K562 (cell line): ENCODE data around the gene MEIS1. TPM values are rescaled to one million over a fixed set of nuclear protein-coding genes. Genes with fewer than 3 reads are reported as not detected.

Experiments
- ATAC-seq: fragments of 200-7000 bp; cut with Tn5 transposase; 3 replicates; pipeline ENCODE4 v1.9.1; 2020; ENCODE audit warnings: moderate library complexity
- BruUV-seq: library from RNA; stranded (reverse); fragments of 400-500 nt; replicated peaks from 2 replicates; lab custom pipeline; 2021; lab: Mats Ljungman, UMichigan
- CTCF ChIA-PET: fragments of 300-600 bp; formaldehyde crosslinking; extraction: SDS; loops from one replicate; lab custom pipeline; 2021; ENCODE audit warnings: low intra/inter-chr PET ratio; lab: Yijun Ruan, JAX
- POLR2A ChIA-PET: fragments of 300-600, 350-650 bp; sonication (Branson Sonifier 250); formaldehyde crosslinking; extraction: SDS; loops from one replicate; lab custom pipeline; 2021; ENCODE audit warnings: antibody characterized with exemption, inconsistent platforms; lab: Yijun Ruan, JAX
- DNase-seq, 4 experiments: peaks; one replicate each; pipeline versions ENCODE4 v3.0.0 to v3.0.0-alpha.2; 2011 to 2018; ENCODE audit warnings: low spot score in 3 of 4, mixed read lengths in 3 of 4; ENCODE audit errors: extremely low read depth in 1 of 4
- FAIRE-seq: peaks from 2 replicates; lab custom pipeline; 2011; peaks lifted over from hg19 to GRCh38; lab: Jason Lieb, UNC
- H2AFZ ChIP-seq: 2 replicates; pipeline ENCODE4 v1.6.0; 2011; ENCODE audit warnings: low read depth, low read length, control low read depth, inconsistent platforms
- H3K27ac ChIP-seq: fragments of 200-600 bp; 3 replicates; pipeline ENCODE4 v1.8.0; 2011; ENCODE audit warnings: low read depth, mild to moderate bottlenecking, control low read depth, inconsistent platforms, low read length, moderate library complexity, mixed read lengths; ENCODE audit errors: extremely low read depth
- H3K27me3 ChIP-seq, 2 experiments: fragments of 300-600 bp in 1 of 2; 2 replicates in 1 of 2; 3 replicates in 1 of 2; pipeline versions ENCODE4 v1.6.0 to v1.8.0; 2011; ENCODE audit warnings: inconsistent platforms in 2 of 2, low read length in 2 of 2, mild to moderate bottlenecking in 1 of 2, mixed read lengths in 1 of 2, moderate library complexity in 1 of 2; ENCODE audit not compliant: control insufficient read depth in 2 of 2, insufficient read depth in 2 of 2
- H3K36me3 ChIP-seq: fragments of 300-600 bp; 3 replicates; pipeline ENCODE4 v1.8.0; 2011; ENCODE audit warnings: mild to moderate bottlenecking, low read length, inconsistent platforms; ENCODE audit not compliant: control insufficient read depth, insufficient read depth
- H3K4me1 ChIP-seq, 2 experiments: fragments of 200-600 bp in 1 of 2; replicated peaks in 1 of 2; 2 replicates in 1 of 2; 3 replicates in 1 of 2; pipeline versions ENCODE4 v1.5.1 to v1.8.0; 2011; ENCODE audit warnings: inconsistent platforms in 2 of 2, low read length in 2 of 2, mild to moderate bottlenecking in 1 of 2, mixed read lengths in 1 of 2, moderate library complexity in 1 of 2; ENCODE audit not compliant: control insufficient read depth in 2 of 2, insufficient read depth in 2 of 2
- H3K4me2 ChIP-seq: 2 replicates; pipeline ENCODE4 v1.6.1; 2011; ENCODE audit warnings: low read length, control low read depth, inconsistent platforms, mixed read lengths; ENCODE audit not compliant: insufficient read depth
- H3K4me3 ChIP-seq: fragments of 200-600 bp; sonication (generic), shearing (Covaris generic); 2 replicates; pipeline ENCODE4 v1.5.1; 2016; ENCODE audit warnings: control low read depth, inconsistent platforms
- H3K79me2 ChIP-seq: fragments of 200-600 bp; 3 replicates; pipeline ENCODE4 v1.8.0; 2011; ENCODE audit warnings: low read length, inconsistent platforms; ENCODE audit not compliant: control insufficient read depth, insufficient read depth
- H3K9ac ChIP-seq, 2 experiments: 2 replicates each; pipeline versions ENCODE4 v1.6.0 to v1.6.1; 2011; ENCODE audit warnings: low read depth in 2 of 2, low read length in 2 of 2, control low read depth in 1 of 2, inconsistent platforms in 1 of 2, mild to moderate bottlenecking in 1 of 2, mixed read lengths in 1 of 2; ENCODE audit not compliant: insufficient read depth in 1 of 2
- H3K9me1 ChIP-seq: one replicate; pipeline ENCODE4 v1.6.0; 2011; ENCODE audit warnings: inconsistent platforms, mild to moderate bottlenecking, low read length, moderate library complexity; ENCODE audit not compliant: control insufficient read depth, insufficient read depth
- H3K9me3 ChIP-seq: replicated peaks from 2 replicates; pipeline ENCODE4 v1.5.1; 2011; ENCODE audit warnings: low read depth, low read length, inconsistent platforms; ENCODE audit not compliant: control insufficient read depth, insufficient read depth
- H4K20me1 ChIP-seq: replicated peaks from 2 replicates; pipeline ENCODE4 v1.6.1; 2011; ENCODE audit warnings: low read length, inconsistent platforms, mixed read lengths; ENCODE audit not compliant: control insufficient read depth, insufficient read depth
- ESRRA ChIP-seq: fragments of 450-650 bp; IDR thresholded peaks from 2 replicates; pipeline ENCODE4 v1.6.1; 2014; ENCODE audit warnings: low read depth, mild to moderate bottlenecking, moderate library complexity, borderline replicate concordance
- ETS2 ChIP-seq: IDR thresholded peaks from 2 replicates; pipeline ENCODE4 v1.6.1; 2016; ENCODE audit warnings: borderline replicate concordance, missing genetic modification characterization, mild to moderate bottlenecking, moderate library complexity, missing compliant biosample characterization; ENCODE audit not compliant: poor library complexity, severe bottlenecking
- GABPB2 ChIP-seq: fragments of 250-450 bp; sonication (Bioruptor Pico); conservative IDR thresholded peaks from 2 replicates; pipeline ENCODE4 v1.5.1; 2021; ENCODE audit warnings: mild to moderate bottlenecking
- ILK ChIP-seq: fragments of 450-650 bp; IDR thresholded peaks from 2 replicates; pipeline ENCODE4 v1.6.1; 2016; ENCODE audit warnings: missing genetic modification characterization, low read depth, mild to moderate bottlenecking, missing compliant biosample characterization, moderate library complexity, borderline replicate concordance
- POLR2A ChIP-seq: fragments of 450-650 bp; conservative IDR thresholded peaks from 2 replicates; pipeline ENCODE4 v1.6.1; 2016
- RBM39 ChIP-seq: fragments of 200-400 bp; formaldehyde crosslinking; optimal IDR thresholded peaks from 2 replicates; pipeline ENCODE3; 2018; ENCODE audit warnings: low read depth, low read length
- SIN3A ChIP-seq, 2 experiments: fragments of 150-350 bp in 1 of 2; IDR thresholded peaks; 2 replicates each; pipeline ENCODE4 v1.6.1; 2011 to 2016; ENCODE audit warnings: borderline replicate concordance in 2 of 2, low read depth in 2 of 2, low read length in 2 of 2, mild to moderate bottlenecking in 2 of 2, moderate library complexity in 2 of 2; ENCODE audit not compliant: control insufficient read depth in 1 of 2
- SMARCE1 ChIP-seq: fragments of 450-650 bp; IDR thresholded peaks from 2 replicates; pipeline ENCODE4 v1.7.1; 2016; ENCODE audit warnings: mild to moderate bottlenecking
- SPI1 ChIP-seq: IDR thresholded peaks from 2 replicates; pipeline ENCODE4 v1.6.1; 2011; ENCODE audit warnings: low read depth, low read length, control low read depth, borderline replicate concordance
- STAT6 ChIP-seq: sonication (generic); formaldehyde crosslinking; IDR thresholded peaks from 2 replicates; pipeline ENCODE4 v1.8.1; 2023; ENCODE audit warnings: mild to moderate bottlenecking, missing genetic modification reagents
- TEAD1 ChIP-seq, 2 experiments: fragments of 450-650 bp in 1 of 2; sonication (generic) in 1 of 2; formaldehyde crosslinking; IDR thresholded peaks; 2 replicates each; pipeline versions ENCODE4 v1.4.0 to v1.8.0; 2020 to 2022; ENCODE audit warnings: mild to moderate bottlenecking in 2 of 2, missing genetic modification reagents in 1 of 2
- ZBED1 ChIP-seq: IDR thresholded peaks from 2 replicates; pipeline ENCODE4 v1.6.1; 2014
- ZNF134 ChIP-seq: fragments of 250-450 bp; sonication (Bioruptor Pico); conservative IDR thresholded peaks from 2 replicates; pipeline ENCODE4 v1.4.0; 2020
- ZNF766 ChIP-seq: fragments of 200-800 bp; sonication (Bioruptor generic); conservative IDR thresholded peaks from 2 replicates; pipeline ENCODE4 v1.6.1; 2016; ENCODE audit warnings: missing genetic modification characterization, missing compliant biosample characterization
- WGBS: fragments of 100-300 bp; shearing (Covaris generic); methylation state at CpG from one replicate; pipeline ENCODE4 v1.1.6; 2016; ENCODE audit warnings: low coverage, mixed read lengths; ENCODE audit not compliant: insufficient coverage; ENCODE audit errors: missing lambda C conversion rate; 5-methylcytosine and 5-hydroxymethylcytosine counted together
- in situ Hi-C: fragments of 300-500 bp; cut with MboI; formaldehyde crosslinking; loops from 4 replicates; pipeline ENCODE4 v1.15.0; 2018; ENCODE audit warnings: inconsistent platforms, mixed read lengths
- intact Hi-C: fragments of 100-400 bp; cut with micrococcal nuclease; formaldehyde crosslinking; loops from 2 replicates; pipeline ENCODE4 v1.14.2; 2022
- polyA plus RNA-seq, 8 experiments: library from polyadenylated mRNA; depleted of rRNA in 4 of 8; stranded (reverse) in 5 of 8; unstranded in 3 of 8; fragments of >200 nt; fragmentation: Nextera tagmentation in 2 of 8; fragmentation: Illumina TruSeq in 1 of 8; extraction: Ambion mirVana in 2 of 8; extraction: Trizol in 1 of 8; gene quantifications; 2 replicates each; pipeline versions ENCODE4 v1.2.1 to v1.2.3, GENCODE V29; 2011 to 2014; ENCODE audit warnings: inconsistent platforms in 1 of 8, missing spikeins in 1 of 8
- total RNA-seq, 7 experiments: library from RNA; depleted of rRNA in 6 of 7; stranded (reverse); fragments of >200 nt in 6 of 7; fragmentation: Illumina TruSeq in 2 of 7; extraction: Trizol in 2 of 7; gene quantifications; 2 replicates each; pipeline versions ENCODE4 v1.2.1 to v1.2.3, GENCODE V29; 2011 to 2021; ENCODE audit warnings: low replicate concordance in 1 of 7

Gene MEIS1
- total and polyA plus RNA-seq, 9 of the 15 experiments (the other 6 are each of a cell fraction or from before 2014, with no cell fraction given), result 2.3 to 9.0 (median 5.9) TPM

DNA sequence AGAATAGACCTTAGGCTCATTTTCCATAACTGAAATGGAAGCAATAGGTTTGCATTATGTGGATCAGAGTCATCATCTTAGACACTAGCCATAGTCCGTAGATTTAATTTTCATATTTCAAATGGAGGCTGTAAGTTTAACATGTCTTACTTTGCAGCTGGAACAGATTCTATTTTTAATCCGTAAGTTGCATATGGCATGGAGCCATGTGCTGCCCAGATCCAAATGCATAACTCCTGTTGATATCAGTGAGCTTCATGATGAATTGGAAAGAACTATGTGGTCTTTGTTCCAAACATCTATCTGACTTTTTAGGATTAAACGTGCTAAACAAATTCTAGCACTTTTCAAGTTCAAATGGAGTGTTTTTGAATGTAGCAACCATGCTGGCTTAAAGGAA is 43.4 kb downstream of the MEIS1 start (continued):
- no peak for TF ChIP-seq STAT6 (CRISPR knock-in tag)
- no peak for TF ChIP-seq SIN3A (IDR thresholded peaks at IDR 0.05; ENCODE audit: borderline replicate concordance in 2 of 2, control insufficient read depth in 1 of 2, low read depth in 2 of 2, low read length in 2 of 2)
- TF ChIP-seq SMARCE1, result no peak
- TF ChIP-seq POLR2A, result no peak
- no peak for TF ChIP-seq GABPB2

- H3K9me3 ChIP-seq, result no peaks in the 10 kb centered on the region
- H3K79me2 ChIP-seq, result no peaks in the 10 kb centered on the region
- in situ Hi-C loops, result no loop called here
- H3K4me3 ChIP-seq, result no peak overlapping the region
- TF ChIP-seq ZBED1 (no peak), ILK (tag) (no peak), ZNF134 (0 out of 2 replicates have a peak, but pooled peaks have one; percentile 42), ESRRA (peak; percentile 66), TEAD1 (CRISPR knock-in tag; IDR thresholded peaks at IDR 0.05) (peak in 1 of 2 experiments; percentile 76; a peak in 2 of 4 replicates), RBM39 (no peak), SPI1 (peak; percentile 37; the same call in 1 of the 2 replicates), ZNF766 (CRISPR knock-in tag) (0 out of 2 replicates have a peak, but pooled peaks have one; percentile 47), ETS2 (tag) (no peak)
- POLR2A ChIA-PET, result interaction anchor here (0.6 to 1.5 kb wide), 2 partner anchors 15 to 61 kb away, joined by 3 to 4 read pairs; no protein-coding TSS in a partner anchor
- no TSS peak for BruUV-seq
- WGBS, result 53% methylated on average over 2 of the region's 2 CpGs
- no peaks in the 10 kb centered on the region; the same call in 2 of the 3 replicates for H3K36me3 ChIP-seq
- H3K9me1 ChIP-seq, result no peaks in the 10 kb centered on the region
- H3K4me1 ChIP-seq, result peaks cover 9 to 53% of the 10 kb centered on the region in 2 experiments; a peak in 4 of 5 replicates
- peak overlapping the region; percentile 48 for H2AFZ ChIP-seq
- H3K27ac ChIP-seq, result peak overlapping the region; percentile 20; the same call in 1 of the 3 replicates
- no peak for DNase-seq
- H3K9ac ChIP-seq, result no peak overlapping the region
- intact Hi-C loops, result no loop called here
- H4K20me1 ChIP-seq, result no peaks in the 10 kb centered on the region
- H3K27me3 ChIP-seq, result no peaks in the 10 kb centered on the region
- no peak for FAIRE-seq
- no peak for ATAC-seq
- CTCF ChIA-PET, result no interaction called here
- H3K4me2 ChIP-seq, result no peak overlapping the region
These were observed 43.9 kb downstream of the MEIS1 start for GRCh38 chr2:66478731-66479316.
